OCI-LY3 (cell line): ENCODE measurements around the gene ABHD12.

ENCODE experiments used
- H2AFZ ChIP-seq: fragments of 200-600, 300-600 bp; shearing (Covaris generic); 2 replicates; pipeline ENCODE4 v1.6.0; 2014; ENCODE audit warnings: antibody characterized with exemption, low read depth, low read length
- H3K27ac ChIP-seq: fragments of 200-600, 300-600 bp; sonication (generic); 2 replicates; pipeline ENCODE4 v1.5.1; 2014; ENCODE audit warnings: mild to moderate bottlenecking, low read length, moderate library complexity, mixed read lengths
- H3K27me3 ChIP-seq: fragments of 200-600, 300-600 bp; sonication (generic); 2 replicates; pipeline ENCODE4 v1.6.1; 2014; ENCODE audit warnings: low read depth, low read length, mixed read lengths
- H3K36me3 ChIP-seq: fragments of 200-600, 300-600 bp; sonication (generic); replicated peaks from 2 replicates; pipeline ENCODE3; 2014; ENCODE audit warnings: low read depth, low read length, mixed read lengths
- H3K4me1 ChIP-seq: fragments of 300-600, 200-600 bp; sonication (generic); 2 replicates; pipeline ENCODE4 v1.6.1; 2014; ENCODE audit warnings: low read length, mixed read lengths
- H3K4me2 ChIP-seq: fragments of 200-600, 300-600 bp; sonication (generic); 2 replicates; pipeline ENCODE4 v1.6.1; 2014; ENCODE audit warnings: low read length, mixed read lengths
- H3K4me3 ChIP-seq: fragments of 300-600, 200-600 bp; sonication (generic); 2 replicates; pipeline ENCODE4 v1.5.1; 2014; ENCODE audit warnings: antibody characterized with exemption, mild to moderate bottlenecking, low read length, moderate library complexity
- H3K79me2 ChIP-seq: fragments of 300-600, 200-600 bp; shearing (Covaris generic); 2 replicates; pipeline ENCODE4 v1.6.1; 2014; ENCODE audit warnings: mild to moderate bottlenecking, low read length, mixed read lengths
- H3K9ac ChIP-seq: fragments of 300-600, 200-600 bp; shearing (Covaris generic); 2 replicates; pipeline ENCODE4 v1.6.0; 2014; ENCODE audit warnings: mild to moderate bottlenecking, low read length, moderate library complexity
- H3K9me3 ChIP-seq: fragments of 200-600, 300-600 bp; shearing (Covaris generic); 2 replicates; pipeline ENCODE4 v1.6.1; 2014; ENCODE audit warnings: low read length, mixed read lengths; ENCODE audit not compliant: insufficient read depth
- H4K20me1 ChIP-seq: fragments of 200-600, 300-600 bp; sonication (generic); 2 replicates; pipeline ENCODE4 v1.6.1; 2016; ENCODE audit warnings: low read length, mixed read lengths; ENCODE audit not compliant: insufficient read depth
- EZH2phosphoT487 ChIP-seq: fragments of 200-600 bp; shearing (Covaris generic); IDR thresholded peaks from 2 replicates; pipeline ENCODE4 v1.6.1; 2018; ENCODE audit warnings: antibody characterized with exemption, mixed run types, low read depth
- TF ChIP-seq, protein P1 (sequence below): fragments of 200-600, 300-600 bp; sonication (generic); IDR thresholded peaks from 2 replicates; pipeline ENCODE4 v1.5.1; 2014; ENCODE audit warnings: antibody characterized with exemption, low read length, low read depth

Gene ABHD12

DNA sequence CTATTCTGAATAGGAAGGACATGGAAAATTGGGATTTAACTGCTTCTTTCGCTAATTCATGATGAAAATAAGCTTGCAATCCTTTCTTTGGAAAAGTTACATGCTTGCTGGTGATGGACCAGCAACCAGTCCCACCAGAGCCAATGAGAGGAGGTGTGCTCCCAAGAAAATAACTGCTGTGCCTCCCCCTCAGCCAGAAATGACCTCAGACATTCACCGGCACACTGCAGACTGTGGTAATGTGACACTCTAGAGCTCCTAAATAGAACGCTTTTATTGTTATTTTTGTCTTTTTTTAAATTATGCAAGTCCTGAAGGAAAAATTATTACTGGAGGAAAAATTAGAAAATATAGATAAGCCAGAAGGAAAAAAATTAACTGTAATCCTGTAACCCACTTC is 140.1 kb downstream of the ABHD12 start:
- Histone ChIP-seq H3K4me2 (no peak overlapping the region), H3K27ac (no peak overlapping the region), H3K9me3 (no peaks in the 10 kb centered on the region), H2AFZ (no peak overlapping the region), H3K79me2 (peaks cover 50% of the 10 kb centered on the region), H3K4me3 (no peak overlapping the region), H3K27me3 (peaks cover 14% of the 10 kb centered on the region), H3K4me1 (peaks cover 24% of the 10 kb centered on the region), H3K36me3 (peaks cover 6% of the 10 kb centered on the region), H4K20me1 (0 out of 2 replicates have a peak, but pooled peaks cover 5% of the 10 kb centered on the region), H3K9ac (no peak overlapping the region)
- no peak for TF ChIP-seq EZH2phosphoT487
- TF ChIP-seq, protein P1, sequence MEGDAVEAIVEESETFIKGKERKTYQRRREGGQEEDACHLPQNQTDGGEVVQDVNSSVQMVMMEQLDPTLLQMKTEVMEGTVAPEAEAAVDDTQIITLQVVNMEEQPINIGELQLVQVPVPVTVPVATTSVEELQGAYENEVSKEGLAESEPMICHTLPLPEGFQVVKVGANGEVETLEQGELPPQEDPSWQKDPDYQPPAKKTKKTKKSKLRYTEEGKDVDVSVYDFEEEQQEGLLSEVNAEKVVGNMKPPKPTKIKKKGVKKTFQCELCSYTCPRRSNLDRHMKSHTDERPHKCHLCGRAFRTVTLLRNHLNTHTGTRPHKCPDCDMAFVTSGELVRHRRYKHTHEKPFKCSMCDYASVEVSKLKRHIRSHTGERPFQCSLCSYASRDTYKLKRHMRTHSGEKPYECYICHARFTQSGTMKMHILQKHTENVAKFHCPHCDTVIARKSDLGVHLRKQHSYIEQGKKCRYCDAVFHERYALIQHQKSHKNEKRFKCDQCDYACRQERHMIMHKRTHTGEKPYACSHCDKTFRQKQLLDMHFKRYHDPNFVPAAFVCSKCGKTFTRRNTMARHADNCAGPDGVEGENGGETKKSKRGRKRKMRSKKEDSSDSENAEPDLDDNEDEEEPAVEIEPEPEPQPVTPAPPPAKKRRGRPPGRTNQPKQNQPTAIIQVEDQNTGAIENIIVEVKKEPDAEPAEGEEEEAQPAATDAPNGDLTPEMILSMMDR: no peak
